ENCODE results near the gene EXOSC5. TPM values are rescaled to one million over a fixed set of nuclear protein-coding genes. Genes with fewer than 3 reads are reported as not detected.
"Not testable (repeated sequence)": the region's sequence is repeated elsewhere in the genome, so short reads cannot be mapped to it uniquely, and the experiment has no call there.

Gene EXOSC5
- total RNA-seq, 1 donor from 2014 or later = 14.8 TPM

- no peak for DNase-seq
These were observed 8.6 kb upstream of the EXOSC5 start for GRCh38 chr19:41405776-41406175.

GRCh38 chr19:41403181-41403970, 6.2 kb upstream of the EXOSC5 start:
- DNase-seq = no peak

- no peak for DNase-seq
These were observed 4.9 kb upstream of the EXOSC5 start for GRCh38 chr19:41402010-41402409.

- no peak for DNase-seq
These were observed 4.3 kb upstream of the EXOSC5 start for GRCh38 chr19:41401483-41401882.

GRCh38 chr19:41399525-41399924, 2.4 kb upstream of the EXOSC5 start:
- DNase-seq = no peak

- no peak for DNase-seq
These were observed 1.9 kb upstream of the EXOSC5 start for GRCh38 chr19:41399091-41399490.

- no peak for DNase-seq
These were observed 1.4 kb upstream of the EXOSC5 start for GRCh38 chr19:41398598-41398997.

GRCh38 chr19:41398050-41398418, 875 bp upstream of the EXOSC5 start:
- DNase-seq = no peak

- no peak for DNase-seq
These were observed 1.8 kb downstream of the EXOSC5 start for GRCh38 chr19:41395355-41395754.

GRCh38 chr19:41392775-41393174, 4.4 kb downstream of the EXOSC5 start:
- DNase-seq = no peak

- DNase-seq = no peak
These were observed 5.5 kb downstream of the EXOSC5 start for GRCh38 chr19:41391618-41392017.

- no peak for DNase-seq
These were observed 10.7 kb downstream of the EXOSC5 start for GRCh38 chr19:41386442-41386841.

GRCh38 chr19:41384351-41384750, 12.8 kb downstream of the EXOSC5 start:
- DNase-seq = no peak

- not testable (repeated sequence) for DNase-seq
These were observed 15.6 kb downstream of the EXOSC5 start for GRCh38 chr19:41381536-41381935.

GRCh38 chr19:41377977-41378709, 19.0 kb downstream of the EXOSC5 start:
- DNase-seq = no peak

GRCh38 chr19:41376998-41377365, 20.2 kb downstream of the EXOSC5 start:
- DNase-seq = no peak

GRCh38 chr19:41376241-41376997, 20.7 kb downstream of the EXOSC5 start, which contains the start of gene TMEM91:
Gene TMEM91 (plus strand): TSS chr19:41376533. CDS start chr19:41378310, 1,777 bp downstream.
- DNase-seq = no peak

GRCh38 chr19:41373993-41374392, 23.2 kb downstream of the EXOSC5 start:
- DNase-seq = peak; percentile 68

- no peak for DNase-seq
These were observed 24.7 kb downstream of the EXOSC5 start for GRCh38 chr19:41372501-41372900.

- DNase-seq = no peak
These were observed 25.6 kb downstream of the EXOSC5 start for GRCh38 chr19:41371541-41371940.

- not testable (repeated sequence) for DNase-seq
These were observed 26.0 kb downstream of the EXOSC5 start for GRCh38 chr19:41371119-41371518.

GRCh38 chr19:41369769-41370168, 27.4 kb downstream of the EXOSC5 start:
- no peak for DNase-seq

GRCh38 chr19:41367848-41368301, 29.3 kb downstream of the EXOSC5 start:
- no peak for DNase-seq

Measured in occipital lobe (tissue), 2 donors.